ENCODE measurements around the gene KBTBD6.
A peak's percentile ranks its signal among the peaks of the same experiment; 100 is the strongest.

KBTBD6 gene

GRCh38 chr13:41127701-41128100, 4.9 kb downstream of the KBTBD6 start:
- no peak overlapping the region for H3K4me3 ChIP-seq (ENCODE audit: low read length in 2 of 2)
- H4K8ac ChIP-seq (ENCODE audit: low read depth, low read length), result no peak overlapping the region
- no peak for DNase-seq (ENCODE audit: low spot score)
- no peak overlapping the region for H3K23ac ChIP-seq (ENCODE audit: low read depth, low read length, poor library complexity)
- H3K9ac ChIP-seq (ENCODE audit: low read depth, low read length, poor library complexity), result no peak overlapping the region
- peaks cover 0 to 45% of the 10 kb centered on the region in 2 donors for H3K36me3 ChIP-seq (replicated peaks in 1 of 2; ENCODE audit: control insufficient read depth in 2 of 2, insufficient read depth in 2 of 2, low read length in 2 of 2)
- H4K91ac ChIP-seq (ENCODE audit: low read depth, low read length, poor library complexity), result no peak overlapping the region
- H3K27me3 ChIP-seq (ENCODE audit: control insufficient read depth in 3 of 3, insufficient read depth in 3 of 3, low read depth in 1 of 3, low read length in 3 of 3), result no peaks in the 10 kb centered on the region
- no peak overlapping the region for H3K18ac ChIP-seq (ENCODE audit: low read length)
- H2BK120ac ChIP-seq (ENCODE audit: low read depth, low read length), result no peak overlapping the region
- peaks cover 2 to 17% of the 10 kb centered on the region in 2 donors for H3K9me3 ChIP-seq (replicated peaks in 1 of 2; ENCODE audit: control insufficient read depth in 2 of 2, insufficient read depth in 1 of 2, low read depth in 1 of 2, low read length in 2 of 2)
- H3K4me2 ChIP-seq (ENCODE audit: insufficient read depth, low read length, poor library complexity, severe bottlenecking), result no peak overlapping the region
- no peak overlapping the region for H3K27ac ChIP-seq (replicated peaks; ENCODE audit: low read length)
- no peak overlapping the region for H3K14ac ChIP-seq (ENCODE audit: low read length)
- no peak overlapping the region for H2BK15ac ChIP-seq (ENCODE audit: low read length)
- no peak overlapping the region for H2AK5ac ChIP-seq (ENCODE audit: low read depth, low read length)
- no peak overlapping the region for H2BK12ac ChIP-seq (ENCODE audit: low read length)
- no peaks in the 10 kb centered on the region for H3K79me1 ChIP-seq (ENCODE audit: low read depth, low read length)
- no CpG with 5 or more reads among the region's 3 CpGs for WGBS, 2 donors (ENCODE audit: extremely low coverage in 2 of 2, insufficient read length in 2 of 2, insufficient replicate concordance in 1 of 2)
- H2AFZ ChIP-seq (ENCODE audit: low read length), result no peak overlapping the region
- H3K4me1 ChIP-seq (ENCODE audit: control insufficient read depth in 2 of 2, insufficient read depth in 1 of 2, low read depth in 1 of 2, low read length in 2 of 2), result peaks cover 2 to 8% of the 10 kb centered on the region in 2 donors
- H2BK5ac ChIP-seq (ENCODE audit: low read length), result no peak overlapping the region
- H3K4ac ChIP-seq (ENCODE audit: low read length), result no peak overlapping the region

GRCh38 chr13:41122838-41123237, 9.8 kb downstream of the KBTBD6 start:
- WGBS, 2 donors (ENCODE audit: extremely low coverage in 2 of 2, insufficient read length in 2 of 2, insufficient replicate concordance in 1 of 2), result no CpG with 5 or more reads among the region's 2 CpGs
- H2BK15ac ChIP-seq (ENCODE audit: low read length), result no peak overlapping the region
- no peaks in the 10 kb centered on the region for H3K79me1 ChIP-seq (ENCODE audit: low read depth, low read length)
- no peaks in the 10 kb centered on the region for H3K4me1 ChIP-seq (ENCODE audit: control insufficient read depth in 2 of 2, insufficient read depth in 1 of 2, low read depth in 1 of 2, low read length in 2 of 2)
- no peak overlapping the region for H2BK120ac ChIP-seq (ENCODE audit: low read depth, low read length)
- H2BK12ac ChIP-seq (ENCODE audit: low read length), result no peak overlapping the region
- peaks cover 0 to 2% of the 10 kb centered on the region in 2 donors for H3K9me3 ChIP-seq (replicated peaks in 1 of 2; ENCODE audit: control insufficient read depth in 2 of 2, insufficient read depth in 1 of 2, low read depth in 1 of 2, low read length in 2 of 2)
- no peak overlapping the region for H3K4ac ChIP-seq (ENCODE audit: low read length)
- H3K4me2 ChIP-seq (ENCODE audit: insufficient read depth, low read length, poor library complexity, severe bottlenecking), result no peak overlapping the region
- H2AK5ac ChIP-seq (ENCODE audit: low read depth, low read length), result no peak overlapping the region
- no peak overlapping the region for H3K27ac ChIP-seq (replicated peaks; ENCODE audit: low read length)
- no peak overlapping the region for H2BK5ac ChIP-seq (ENCODE audit: low read length)
- DNase-seq (ENCODE audit: low spot score), result no peak
- H3K14ac ChIP-seq (ENCODE audit: low read length), result no peak overlapping the region
- H4K8ac ChIP-seq (ENCODE audit: low read depth, low read length), result no peak overlapping the region
- no peak overlapping the region for H3K4me3 ChIP-seq (ENCODE audit: low read length in 2 of 2)
- no peak overlapping the region for H2AFZ ChIP-seq (ENCODE audit: low read length)
- no peak overlapping the region for H3K9ac ChIP-seq (ENCODE audit: low read depth, low read length, poor library complexity)
- H3K36me3 ChIP-seq (replicated peaks in 1 of 2; ENCODE audit: control insufficient read depth in 2 of 2, insufficient read depth in 2 of 2, low read length in 2 of 2), result peaks cover 0 to 11% of the 10 kb centered on the region in 2 donors
- H3K27me3 ChIP-seq (ENCODE audit: control insufficient read depth in 3 of 3, insufficient read depth in 3 of 3, low read depth in 1 of 3, low read length in 3 of 3), result no peaks in the 10 kb centered on the region
- no peak overlapping the region for H3K18ac ChIP-seq (ENCODE audit: low read length)
- no peak overlapping the region for H3K23ac ChIP-seq (ENCODE audit: low read depth, low read length, poor library complexity)
- H4K91ac ChIP-seq (ENCODE audit: low read depth, low read length, poor library complexity), result no peak overlapping the region

- no CpG with 5 or more reads among the region's 4 CpGs for WGBS, 2 donors (ENCODE audit: extremely low coverage in 2 of 2, insufficient read length in 2 of 2, insufficient replicate concordance in 1 of 2)
- no peak for DNase-seq (ENCODE audit: low spot score)
- peak overlapping the region; percentile 64 for H2AFZ ChIP-seq (ENCODE audit: low read length)
Observed at GRCh38 chr13:41117869-41118268, 14.7 kb downstream of the KBTBD6 start.

GRCh38 chr13:41111454-41111853, 21.1 kb downstream of the KBTBD6 start:
- no peak overlapping the region for H3K18ac ChIP-seq (ENCODE audit: low read length)
- no peak overlapping the region for H3K27ac ChIP-seq (replicated peaks; ENCODE audit: low read length)
- no peak overlapping the region for H2BK120ac ChIP-seq (ENCODE audit: low read depth, low read length)
- H2BK5ac ChIP-seq (ENCODE audit: low read length), result no peak overlapping the region
- no peak overlapping the region for H3K9ac ChIP-seq (ENCODE audit: low read depth, low read length, poor library complexity)
- H3K4me3 ChIP-seq (ENCODE audit: low read length in 2 of 2), result no peak overlapping the region
- no peak overlapping the region for H2AK5ac ChIP-seq (ENCODE audit: low read depth, low read length)
- H3K4ac ChIP-seq (ENCODE audit: low read length), result no peak overlapping the region
- H3K27me3 ChIP-seq (ENCODE audit: control insufficient read depth in 3 of 3, insufficient read depth in 3 of 3, low read depth in 1 of 3, low read length in 3 of 3), result no peaks in the 10 kb centered on the region
- no peak overlapping the region for H2BK12ac ChIP-seq (ENCODE audit: low read length)
- no peak overlapping the region for H4K91ac ChIP-seq (ENCODE audit: low read depth, low read length, poor library complexity)
- no peak overlapping the region for H3K23ac ChIP-seq (ENCODE audit: low read depth, low read length, poor library complexity)
- no peak overlapping the region for H3K14ac ChIP-seq (ENCODE audit: low read length)
- H3K79me1 ChIP-seq (ENCODE audit: low read depth, low read length), result no peaks in the 10 kb centered on the region
- no peak overlapping the region for H3K4me2 ChIP-seq (ENCODE audit: insufficient read depth, low read length, poor library complexity, severe bottlenecking)
- no peaks in the 10 kb centered on the region for H3K36me3 ChIP-seq (replicated peaks in 1 of 2; ENCODE audit: control insufficient read depth in 2 of 2, insufficient read depth in 2 of 2, low read length in 2 of 2)
- no CpG with 5 or more reads among the region's 7 CpGs for WGBS, 2 donors (ENCODE audit: extremely low coverage in 2 of 2, insufficient read length in 2 of 2, insufficient replicate concordance in 1 of 2)
- H2AFZ ChIP-seq (ENCODE audit: low read length), result no peak overlapping the region
- no peaks in the 10 kb centered on the region for H3K4me1 ChIP-seq (ENCODE audit: control insufficient read depth in 2 of 2, insufficient read depth in 1 of 2, low read depth in 1 of 2, low read length in 2 of 2)
- H3K9me3 ChIP-seq (replicated peaks in 1 of 2; ENCODE audit: control insufficient read depth in 2 of 2, insufficient read depth in 1 of 2, low read depth in 1 of 2, low read length in 2 of 2), result no peaks in the 10 kb centered on the region
- no peak overlapping the region for H4K8ac ChIP-seq (ENCODE audit: low read depth, low read length)
- no peak for DNase-seq (ENCODE audit: low spot score)
- no peak overlapping the region for H2BK15ac ChIP-seq (ENCODE audit: low read length)

More at GRCh38 chr13:41117869-41118268, 14.7 kb downstream of the KBTBD6 start:
- Histone ChIP-seq H3K18ac (ENCODE audit: low read length) (no peak overlapping the region), H4K8ac (ENCODE audit: low read depth, low read length) (no peak overlapping the region), H3K14ac (ENCODE audit: low read length) (no peak overlapping the region), H3K27me3 (ENCODE audit: control insufficient read depth in 3 of 3, insufficient read depth in 3 of 3, low read depth in 1 of 3, low read length in 3 of 3) (no peaks in the 10 kb centered on the region), H3K27ac (replicated peaks; ENCODE audit: low read length) (no peak overlapping the region), H3K9me3 (replicated peaks in 1 of 2; ENCODE audit: control insufficient read depth in 2 of 2, insufficient read depth in 1 of 2, low read depth in 1 of 2, low read length in 2 of 2) (no peaks in the 10 kb centered on the region), H3K9ac (ENCODE audit: low read depth, low read length, poor library complexity) (no peak overlapping the region), H2BK12ac (ENCODE audit: low read length) (no peak overlapping the region), H2BK15ac (ENCODE audit: low read length) (no peak overlapping the region), H4K91ac (ENCODE audit: low read depth, low read length, poor library complexity) (no peak overlapping the region), H2BK5ac (ENCODE audit: low read length) (no peak overlapping the region), H3K4ac (ENCODE audit: low read length) (no peak overlapping the region), H3K4me3 (ENCODE audit: low read length in 2 of 2) (no peak overlapping the region), H3K4me1 (ENCODE audit: control insufficient read depth in 2 of 2, insufficient read depth in 1 of 2, low read depth in 1 of 2, low read length in 2 of 2) (no peaks in the 10 kb centered on the region), H2BK120ac (ENCODE audit: low read depth, low read length) (no peak overlapping the region), H2AK5ac (ENCODE audit: low read depth, low read length) (no peak overlapping the region), H3K36me3 (replicated peaks in 1 of 2; ENCODE audit: control insufficient read depth in 2 of 2, insufficient read depth in 2 of 2, low read length in 2 of 2) (no peaks in the 10 kb centered on the region), H3K4me2 (ENCODE audit: insufficient read depth, low read length, poor library complexity, severe bottlenecking) (no peak overlapping the region), H3K79me1 (ENCODE audit: low read depth, low read length) (no peaks in the 10 kb centered on the region), H3K23ac (ENCODE audit: low read depth, low read length, poor library complexity) (no peak overlapping the region)
